Suprapubic skin (tissue), 4 donors: ENCODE data around the gene TEDC1.

Experiments used
- EP300 ChIP-seq: sonication (generic); formaldehyde crosslinking; IDR thresholded peaks from one replicate; pipeline ENCODE4 v1.6.1; 2017; ENCODE audit warnings: antibody characterized with exemption
- POLR2A ChIP-seq, 2 donors: fragments of 450-650 bp; IDR thresholded peaks; one replicate each; pipeline ENCODE4 v1.6.1; 2017; ENCODE audit warnings: antibody characterized with exemption in 2 of 2, mild to moderate bottlenecking in 2 of 2, moderate library complexity in 2 of 2
- POLR2AphosphoS5 ChIP-seq, 3 donors: sonication (generic); formaldehyde crosslinking; IDR thresholded peaks; one replicate each; pipeline ENCODE4 v1.6.1; 2017; ENCODE audit warnings: antibody characterized with exemption in 3 of 3
- TF ChIP-seq, protein P1 (sequence below), 2 donors: fragments of 200-600 bp in 1 of 2; fragments of 450-650 bp in 1 of 2; sonication (generic) in 1 of 2; IDR thresholded peaks; one replicate each; pipeline ENCODE4 v1.5.1; 2016 to 2019; ENCODE audit warnings: antibody characterized with exemption in 2 of 2, mild to moderate bottlenecking in 1 of 2, moderate library complexity in 1 of 2

DNA sequence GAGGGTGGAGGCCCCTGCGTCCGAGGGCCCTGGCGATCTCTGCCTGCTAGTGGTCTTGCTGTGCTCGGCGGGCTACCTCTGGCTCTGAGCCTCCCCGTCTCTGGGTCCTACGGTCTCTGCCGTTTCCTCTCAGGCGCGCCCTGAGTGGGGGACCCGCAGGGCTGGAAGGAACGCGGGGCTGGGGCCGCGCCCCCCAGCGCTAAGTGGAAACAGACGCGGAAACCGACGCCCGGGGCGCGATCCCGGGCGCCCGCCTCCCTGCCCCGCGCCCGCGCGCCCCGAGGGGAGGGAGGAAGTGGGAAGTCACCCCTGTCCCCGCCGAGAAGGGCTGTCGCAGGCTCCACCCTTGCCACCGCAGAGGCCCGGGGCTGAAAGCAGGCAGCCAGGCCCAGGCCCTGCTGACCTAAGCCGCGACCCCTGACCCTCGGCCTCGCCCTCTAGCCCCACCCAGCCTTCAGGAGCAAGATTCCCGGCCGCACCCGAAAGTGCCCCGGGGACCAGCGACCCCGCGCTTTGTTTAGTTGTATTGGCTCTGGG, 3.5 kb upstream of the TEDC1 start:
- TF ChIP-seq POLR2A (IDR thresholded peaks at IDR 0.05): no peak
- TF ChIP-seq, protein P1, sequence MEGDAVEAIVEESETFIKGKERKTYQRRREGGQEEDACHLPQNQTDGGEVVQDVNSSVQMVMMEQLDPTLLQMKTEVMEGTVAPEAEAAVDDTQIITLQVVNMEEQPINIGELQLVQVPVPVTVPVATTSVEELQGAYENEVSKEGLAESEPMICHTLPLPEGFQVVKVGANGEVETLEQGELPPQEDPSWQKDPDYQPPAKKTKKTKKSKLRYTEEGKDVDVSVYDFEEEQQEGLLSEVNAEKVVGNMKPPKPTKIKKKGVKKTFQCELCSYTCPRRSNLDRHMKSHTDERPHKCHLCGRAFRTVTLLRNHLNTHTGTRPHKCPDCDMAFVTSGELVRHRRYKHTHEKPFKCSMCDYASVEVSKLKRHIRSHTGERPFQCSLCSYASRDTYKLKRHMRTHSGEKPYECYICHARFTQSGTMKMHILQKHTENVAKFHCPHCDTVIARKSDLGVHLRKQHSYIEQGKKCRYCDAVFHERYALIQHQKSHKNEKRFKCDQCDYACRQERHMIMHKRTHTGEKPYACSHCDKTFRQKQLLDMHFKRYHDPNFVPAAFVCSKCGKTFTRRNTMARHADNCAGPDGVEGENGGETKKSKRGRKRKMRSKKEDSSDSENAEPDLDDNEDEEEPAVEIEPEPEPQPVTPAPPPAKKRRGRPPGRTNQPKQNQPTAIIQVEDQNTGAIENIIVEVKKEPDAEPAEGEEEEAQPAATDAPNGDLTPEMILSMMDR (IDR thresholded peaks at IDR 0.05): no peak
- no peak for TF ChIP-seq EP300
- no peak for TF ChIP-seq POLR2AphosphoS5 (IDR thresholded peaks at IDR 0.05)
